Activated B cell treated with CpG ODN at 0.5 μM for 24 hours (primary cell): ENCODE data around the gene MYO5B. TPM values are rescaled to one million over a fixed set of nuclear protein-coding genes. Genes with fewer than 3 reads are reported as not detected.

Source experiments
- ATAC-seq: fragments of 200-7000 bp; cut with Tn5 transposase; one replicate; pipeline ENCODE4 v1.10.0; 2021; ENCODE audit warnings: low read depth, mild to moderate bottlenecking, moderate library complexity
- CTCF ChIA-PET: fragments of 350-600 bp; sonication (Branson Sonifier 250); formaldehyde crosslinking; loops from one replicate; lab custom pipeline; 2021; ENCODE audit warnings: antibody characterized with exemption; lab: Charles Lee
- POLR2A ChIA-PET: fragments of 350-600 bp; sonication (Branson Sonifier 250); formaldehyde crosslinking; loops from one replicate; lab custom pipeline; 2021; ENCODE audit warnings: antibody characterized with exemption; lab: Charles Lee
- DNase-seq: peaks from one replicate; pipeline ENCODE4 v3.0.0; 2022
- H3K27ac Mint-ChIP-seq: one replicate; pipeline ENCODE4 v1.8.0; 2020; ENCODE audit warnings: mixed read lengths
- H3K27me3 Mint-ChIP-seq: one replicate; pipeline ENCODE4 v1.8.0; 2021; ENCODE audit warnings: mixed read lengths
- H3K36me3 Mint-ChIP-seq: one replicate; pipeline ENCODE4 v1.8.0; 2021; ENCODE audit warnings: low read depth, mixed read lengths
- H3K4me1 Mint-ChIP-seq: one replicate; pipeline ENCODE4 v1.8.0; 2021; ENCODE audit warnings: mixed read lengths
- H3K4me3 Mint-ChIP-seq: one replicate; pipeline ENCODE4 v1.8.0; 2020; ENCODE audit warnings: mild to moderate bottlenecking, mixed read lengths
- H3K9me3 Mint-ChIP-seq: one replicate; pipeline ENCODE4 v1.8.0; 2020; ENCODE audit warnings: mixed read lengths
- CTCF ChIP-seq: fragments of 200-600 bp; IDR thresholded peaks from one replicate; pipeline ENCODE4 v1.8.0; 2022; ENCODE audit warnings: antibody characterized with exemption, mild to moderate bottlenecking
- intact Hi-C: fragments of 100-400 bp; cut with micrococcal nuclease; formaldehyde crosslinking; loops from one replicate; pipeline ENCODE4 v1.15.1; 2024
- total RNA-seq: library from RNA; stranded (reverse); gene quantifications from 2 replicates; pipeline ENCODE4 v1.2.3, GENCODE V29; 2022

The MYO5B gene
- total RNA-seq, 1 donor from 2014 or later, result 0.49 TPM

GRCh38 chr18:50034029-50034428 lies 160.9 kb downstream of the MYO5B start:
- no peak for TF ChIP-seq CTCF

GRCh38 chr18:50033004-50033403 lies 161.9 kb downstream of the MYO5B start:
- ChIA-PET POLR2A (no interaction called here), CTCF (no interaction called here)
- H3K27me3 Mint-ChIP-seq, result peaks cover 12% of the 10 kb centered on the region
- TF ChIP-seq CTCF, result no peak
- H3K36me3 Mint-ChIP-seq, result no peaks in the 10 kb centered on the region
- ATAC-seq (no peak), DNase-seq (no peak)
- H3K4me3 Mint-ChIP-seq, result no peak overlapping the region
- no peaks in the 10 kb centered on the region for H3K4me1 Mint-ChIP-seq
- intact Hi-C loops, result no loop called here
- no peak overlapping the region for H3K27ac Mint-ChIP-seq
- no peaks in the 10 kb centered on the region for H3K9me3 Mint-ChIP-seq

More at GRCh38 chr18:50034029-50034428, 160.9 kb downstream of the MYO5B start:
- no peaks in the 10 kb centered on the region for H3K9me3 Mint-ChIP-seq
- ATAC-seq, result no peak
- H3K27me3 Mint-ChIP-seq, result peaks cover 14% of the 10 kb centered on the region
- no peak overlapping the region for H3K4me3 Mint-ChIP-seq
- no peak overlapping the region for H3K27ac Mint-ChIP-seq
- intact Hi-C loops, result no loop called here
- no peak for DNase-seq
- no peaks in the 10 kb centered on the region for H3K4me1 Mint-ChIP-seq
- H3K36me3 Mint-ChIP-seq, result no peaks in the 10 kb centered on the region
- CTCF ChIA-PET, result interaction anchor here (0.5 kb wide), 1 partner anchor 536 kb away, joined by 4 read pairs; no protein-coding TSS in a partner anchor
- POLR2A ChIA-PET, result no interaction called here

GRCh38 chr18:50030146-50030545 lies 164.8 kb downstream of the MYO5B start:
- H3K27me3 Mint-ChIP-seq, result peaks cover 12% of the 10 kb centered on the region
- no peaks in the 10 kb centered on the region for H3K4me1 Mint-ChIP-seq
- no peaks in the 10 kb centered on the region for H3K36me3 Mint-ChIP-seq
- no peak for ATAC-seq
- POLR2A ChIA-PET, result no interaction called here
- intact Hi-C loops, result no loop called here
- no peak for TF ChIP-seq CTCF
- no peak overlapping the region for H3K27ac Mint-ChIP-seq
- H3K4me3 Mint-ChIP-seq, result no peak overlapping the region
- CTCF ChIA-PET, result no interaction called here
- DNase-seq, result no peak
- no peaks in the 10 kb centered on the region for H3K9me3 Mint-ChIP-seq

GRCh38 chr18:50027996-50028395 lies 167.0 kb downstream of the MYO5B start:
- Mint-ChIP-seq H3K36me3 (no peaks in the 10 kb centered on the region), H3K27ac (no peak overlapping the region), H3K4me1 (no peaks in the 10 kb centered on the region), H3K4me3 (no peak overlapping the region), H3K9me3 (no peaks in the 10 kb centered on the region), H3K27me3 (peaks cover 15% of the 10 kb centered on the region)
- ATAC-seq (no peak), DNase-seq (no peak)
- ChIA-PET POLR2A (no interaction called here), CTCF (no interaction called here)
- intact Hi-C loops, result no loop called here
- no peak for TF ChIP-seq CTCF

GRCh38 chr18:50024466-50024865 lies 170.5 kb downstream of the MYO5B start:
- no peaks in the 10 kb centered on the region for H3K9me3 Mint-ChIP-seq
- H3K36me3 Mint-ChIP-seq, result no peaks in the 10 kb centered on the region
- peaks cover 29% of the 10 kb centered on the region for H3K27me3 Mint-ChIP-seq
- no peak overlapping the region for H3K27ac Mint-ChIP-seq
- CTCF ChIA-PET, result no interaction called here
- DNase-seq (no peak), ATAC-seq (no peak)
- intact Hi-C loops, result no loop called here
- no peaks in the 10 kb centered on the region for H3K4me1 Mint-ChIP-seq
- POLR2A ChIA-PET, result no interaction called here
- H3K4me3 Mint-ChIP-seq, result no peak overlapping the region
- TF ChIP-seq CTCF, result no peak
